HG03457 (cell line): ENCODE results near the gene ZNF674.
"Not testable (repeated sequence)": the region's sequence is repeated elsewhere in the genome, so short reads cannot be mapped to it uniquely, and the experiment has no call there.

Source experiments
- ATAC-seq: cut with Tn5 transposase; IDR thresholded peaks from one replicate; pipeline ENCODE4 v1.9.1; 2021; ENCODE audit warnings: moderate number of reproducible peaks; ENCODE audit not compliant: unreplicated experiment

The ZNF674 gene

GRCh38 chrX:46478634-46479033 lies 66.6 kb downstream of the ZNF674 start:
- not testable (repeated sequence) for ATAC-seq

GRCh38 chrX:46477435-46477834 lies 67.8 kb downstream of the ZNF674 start:
- ATAC-seq, result no peak

GRCh38 chrX:46465203-46465602 lies 80.0 kb downstream of the ZNF674 start:
- ATAC-seq, result no peak

GRCh38 chrX:46463682-46464081 lies 81.5 kb downstream of the ZNF674 start:
- no peak for ATAC-seq

GRCh38 chrX:46461660-46462191 lies 83.5 kb downstream of the ZNF674 start:
- peak; percentile 94 for ATAC-seq

GRCh38 chrX:46460801-46461659 lies 84.2 kb downstream of the ZNF674 start:
- ATAC-seq, result not testable (repeated sequence)

- no peak for ATAC-seq
These were observed 85.6 kb downstream of the ZNF674 start for GRCh38 chrX:46459603-46460002.

GRCh38 chrX:46456125-46456922 lies 88.9 kb downstream of the ZNF674 start:
- ATAC-seq, result no peak
